Esophagus muscularis mucosa (tissue), 4 donors: ENCODE data around the gene FERMT1. TPM values are rescaled to one million over a fixed set of nuclear protein-coding genes. Genes with fewer than 3 reads are reported as not detected.

ENCODE experiments used
- DNase-seq: peaks from one replicate; pipeline ENCODE4 v3.0.0-alpha.2; 2017; ENCODE audit errors: extremely low spot score
- H3K27ac ChIP-seq, 4 donors: fragments of 200-600 bp; sonication (generic); replicated peaks in 1 of 4; 1 replicate in 3 of 4; 2 replicates in 1 of 4; pipeline ENCODE4 v1.5.1; 2016 to 2019; ENCODE audit warnings: mild to moderate bottlenecking in 1 of 4
- H3K27me3 ChIP-seq, 4 donors: fragments of 200-600 bp; sonication (generic); one replicate each; pipeline versions ENCODE4 v1.5.1 to v1.6.0; 2016 to 2019
- H3K36me3 ChIP-seq, 4 donors: fragments of 200-600 bp; sonication (generic); one replicate each; pipeline ENCODE4 v1.5.1; 2016 to 2019
- H3K4me1 ChIP-seq, 4 donors: fragments of 200-600 bp; sonication (generic); one replicate each; pipeline ENCODE4 v1.5.1; 2016 to 2019
- H3K4me3 ChIP-seq, 4 donors: fragments of 200-600 bp; sonication (generic); 1 replicate in 2 of 4; 2 replicates in 2 of 4; pipeline ENCODE4 v1.5.1; 2016 to 2019; ENCODE audit warnings: mild to moderate bottlenecking in 4 of 4, moderate library complexity in 1 of 4
- H3K9me3 ChIP-seq, 4 donors: fragments of 200-600 bp; sonication (generic); 1 replicate in 3 of 4; 2 replicates in 1 of 4; pipeline ENCODE4 v1.5.1; 2016 to 2019
- EP300 ChIP-seq: sonication (generic); formaldehyde crosslinking; IDR thresholded peaks from one replicate; pipeline ENCODE4 v1.6.1; 2017; ENCODE audit warnings: antibody characterized with exemption
- POLR2A ChIP-seq: fragments of 450-650 bp; IDR thresholded peaks from one replicate; pipeline ENCODE4 v1.6.1; 2017; ENCODE audit warnings: antibody characterized with exemption, moderate library complexity, mild to moderate bottlenecking, low read depth
- POLR2AphosphoS5 ChIP-seq, 2 donors: sonication (generic); formaldehyde crosslinking; IDR thresholded peaks; one replicate each; pipeline ENCODE4 v1.6.1; 2017; ENCODE audit warnings: antibody characterized with exemption in 2 of 2
- WGBS: methylation state at CpG from one replicate; pipeline ENCODE4 v1.1.5; 2018; 5-methylcytosine and 5-hydroxymethylcytosine counted together
- intact Hi-C: fragments of 100-400 bp; cut with DNase I; formaldehyde crosslinking; loops from one replicate; pipeline ENCODE4 v1.15.1; 2023
- total RNA-seq, 4 donors: library from RNA; depleted of rRNA; stranded (reverse); fragments of >200 nt; gene quantifications; one replicate each; pipeline versions ENCODE4 v1.1.0 to v1.2.1, GENCODE V29; 2016
- TF ChIP-seq, protein P1 (sequence below), 3 experiments: fragments of 200-600 bp in 2 of 3; fragments of 450-650 bp in 1 of 3; sonication (generic) in 2 of 3; IDR thresholded peaks; one replicate each; pipeline ENCODE4 v1.5.1; 2017 to 2019; ENCODE audit warnings: antibody characterized with exemption in 3 of 3, mild to moderate bottlenecking in 2 of 3, moderate library complexity in 1 of 3

FERMT1 gene
- total RNA-seq, result under 1 TPM; 0.32 to 0.42 (median 0.34) TPM

GRCh38 chr20:6122873-6123648 is at the start of gene FERMT1:
Gene FERMT1, minus strand, starts transcription at chr20:6123030. Its CDS starts 3,476 bp downstream, at chr20:6119554.
- 31% methylated on average over 10 of the region's 55 CpGs for WGBS

DNA sequence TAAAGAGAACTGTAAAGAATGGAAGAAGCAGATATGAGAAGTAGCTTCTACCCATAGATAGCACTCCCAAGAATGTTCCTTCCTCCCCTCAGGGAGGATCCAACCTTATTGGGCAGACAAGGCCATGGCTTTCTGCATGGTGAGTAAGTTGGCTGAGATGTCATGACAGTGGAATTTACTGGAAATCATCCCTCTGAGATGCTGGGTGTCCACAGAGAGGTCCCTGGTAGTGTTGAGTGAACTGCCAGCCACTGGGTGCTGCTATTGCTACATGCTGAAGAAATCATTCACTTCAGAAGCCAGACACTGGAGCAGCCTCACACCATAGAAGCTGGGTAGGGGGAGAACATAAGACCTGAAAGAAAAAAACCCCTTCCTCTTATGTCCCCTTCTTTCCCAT is 46.4 kb upstream of the FERMT1 start:
- intact Hi-C loops, result no loop called here
- Histone ChIP-seq H3K27me3 (no peaks in the 10 kb centered on the region), H3K4me3 (no peak overlapping the region), H3K4me1 (peaks cover 0 to 12% (median 3%) of the 10 kb centered on the region in 4 donors), H3K27ac (no peak overlapping the region), H3K9me3 (peaks cover 0 to 6% (median 0%) of the 10 kb centered on the region in 4 donors), H3K36me3 (no peaks in the 10 kb centered on the region)
- TF ChIP-seq EP300, result no peak
- TF ChIP-seq, protein P1, sequence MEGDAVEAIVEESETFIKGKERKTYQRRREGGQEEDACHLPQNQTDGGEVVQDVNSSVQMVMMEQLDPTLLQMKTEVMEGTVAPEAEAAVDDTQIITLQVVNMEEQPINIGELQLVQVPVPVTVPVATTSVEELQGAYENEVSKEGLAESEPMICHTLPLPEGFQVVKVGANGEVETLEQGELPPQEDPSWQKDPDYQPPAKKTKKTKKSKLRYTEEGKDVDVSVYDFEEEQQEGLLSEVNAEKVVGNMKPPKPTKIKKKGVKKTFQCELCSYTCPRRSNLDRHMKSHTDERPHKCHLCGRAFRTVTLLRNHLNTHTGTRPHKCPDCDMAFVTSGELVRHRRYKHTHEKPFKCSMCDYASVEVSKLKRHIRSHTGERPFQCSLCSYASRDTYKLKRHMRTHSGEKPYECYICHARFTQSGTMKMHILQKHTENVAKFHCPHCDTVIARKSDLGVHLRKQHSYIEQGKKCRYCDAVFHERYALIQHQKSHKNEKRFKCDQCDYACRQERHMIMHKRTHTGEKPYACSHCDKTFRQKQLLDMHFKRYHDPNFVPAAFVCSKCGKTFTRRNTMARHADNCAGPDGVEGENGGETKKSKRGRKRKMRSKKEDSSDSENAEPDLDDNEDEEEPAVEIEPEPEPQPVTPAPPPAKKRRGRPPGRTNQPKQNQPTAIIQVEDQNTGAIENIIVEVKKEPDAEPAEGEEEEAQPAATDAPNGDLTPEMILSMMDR (IDR thresholded peaks at IDR 0.05), result no peak
- no peak for TF ChIP-seq POLR2AphosphoS5 (IDR thresholded peaks at IDR 0.05)
- no peak for TF ChIP-seq POLR2A
- DNase-seq, result peak; percentile 50

More at GRCh38 chr20:6122873-6123648, at the start of gene FERMT1:
- peak within 1 kb of the TSS in 1 of 4 donors; percentile 1 for H3K27ac ChIP-seq
- DNase-seq, result peak; percentile 91
- no peaks in the 10 kb centered on the region for H3K9me3 ChIP-seq
- H3K4me1 ChIP-seq, result peaks cover 8 to 19% (median 17%) of the 10 kb centered on the region in 4 donors
- TF ChIP-seq POLR2A (no peak), EP300 (no peak), POLR2AphosphoS5 (IDR thresholded peaks at IDR 0.05) (no peak)
- TF ChIP-seq, protein P1 (IDR thresholded peaks at IDR 0.05), result no peak
- peaks cover 0 to 30% (median 2%) of the 10 kb centered on the region in 4 donors for H3K27me3 ChIP-seq
- intact Hi-C loops, result no loop called here
- H3K4me3 ChIP-seq, result peak within 1 kb of the TSS; percentile 47 to 62 (median 54)
- H3K36me3 ChIP-seq, result no peaks in the 10 kb centered on the region

DNA sequence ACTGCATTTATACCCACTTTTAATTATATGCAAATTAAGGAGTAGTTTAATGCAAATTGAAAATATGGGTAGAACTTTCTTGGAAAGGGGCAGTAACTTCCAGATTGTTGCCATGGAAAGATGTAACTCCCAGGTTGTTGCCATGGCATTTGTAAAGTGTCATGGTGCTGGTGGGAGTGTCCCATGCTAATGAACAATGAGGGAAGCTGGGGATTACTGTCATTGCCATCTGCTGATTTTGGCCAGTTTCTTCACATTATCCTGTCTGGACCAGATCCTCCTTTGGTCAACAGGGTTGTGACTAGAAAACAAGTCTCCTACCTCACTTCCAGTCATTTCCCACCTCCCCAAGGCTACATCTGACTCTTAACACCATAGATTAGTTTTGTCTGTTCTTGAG is 45.4 kb upstream of the FERMT1 start:
- TF ChIP-seq POLR2AphosphoS5 (IDR thresholded peaks at IDR 0.05) (no peak), POLR2A (no peak), EP300 (no peak)
- TF ChIP-seq, protein P1 (IDR thresholded peaks at IDR 0.05), result no peak
- no peak overlapping the region for H3K27ac ChIP-seq
- H3K9me3 ChIP-seq, result peaks cover 0 to 6% (median 0%) of the 10 kb centered on the region in 4 donors
- H3K36me3 ChIP-seq, result no peaks in the 10 kb centered on the region
- peak; percentile 37 for DNase-seq
- H3K4me1 ChIP-seq, result peaks cover 0 to 16% (median 4%) of the 10 kb centered on the region in 4 donors
- no peak overlapping the region for H3K4me3 ChIP-seq
- no peaks in the 10 kb centered on the region for H3K27me3 ChIP-seq
- intact Hi-C loops, result no loop called here

DNA sequence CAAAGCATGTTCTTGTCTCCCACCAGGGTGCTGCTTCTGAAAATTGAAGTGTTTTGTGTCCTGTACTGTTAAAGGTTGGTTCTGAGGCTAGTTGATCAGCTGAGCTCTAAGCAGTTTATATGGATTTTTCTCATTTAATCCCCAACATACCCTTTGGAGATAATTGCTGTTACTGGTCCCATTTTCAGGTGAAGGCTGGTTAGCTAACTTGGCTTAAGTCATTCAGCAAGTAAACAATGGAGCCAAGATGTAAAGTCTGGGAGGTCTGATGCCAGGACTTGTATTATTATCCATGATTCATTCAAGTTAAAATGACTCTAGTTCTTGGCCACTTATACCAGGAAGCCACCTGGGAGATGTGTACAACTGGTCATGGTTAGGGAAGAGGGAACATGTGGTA is 42.5 kb upstream of the FERMT1 start:
- Histone ChIP-seq H3K27me3 (no peaks in the 10 kb centered on the region), H3K4me3 (no peak overlapping the region), H3K4me1 (peaks cover 0 to 25% (median 12%) of the 10 kb centered on the region in 4 donors), H3K27ac (no peak overlapping the region), H3K36me3 (no peaks in the 10 kb centered on the region), H3K9me3 (no peaks in the 10 kb centered on the region)
- DNase-seq, result no peak
- intact Hi-C loops, result no loop called here
- TF ChIP-seq EP300, result no peak
- no peak for TF ChIP-seq POLR2A
- no peak for TF ChIP-seq POLR2AphosphoS5 (IDR thresholded peaks at IDR 0.05)
- TF ChIP-seq, protein P1 (IDR thresholded peaks at IDR 0.05), result no peak
